Left ventricle myocardium inferior (tissue), 1 donor: ENCODE measurements around the gene SLC8A1. TPM values are rescaled to one million over a fixed set of nuclear protein-coding genes. Genes with fewer than 3 reads are reported as not detected.
A peak's percentile ranks its signal among the peaks of the same experiment; 100 is the strongest.

ENCODE experiments used
- DNase-seq: peaks from one replicate; pipeline ENCODE4 v3.0.0-alpha.2; 2020
- H3K27ac ChIP-seq: fragments of 200-600 bp; replicated peaks from 2 replicates; pipeline ENCODE4 v1.8.0; 2021
- H3K27me3 ChIP-seq: fragments of 200-600 bp; 2 replicates; pipeline ENCODE4 v1.8.0; 2021; ENCODE audit warnings: low read depth
- H3K36me3 ChIP-seq: fragments of 200-600 bp; 2 replicates; pipeline ENCODE4 v1.8.0; 2021
- H3K4me1 ChIP-seq: fragments of 200-600 bp; 2 replicates; pipeline ENCODE4 v1.8.0; 2021
- H3K4me3 ChIP-seq: fragments of 200-600 bp; 2 replicates; pipeline ENCODE4 v1.8.0; 2021; ENCODE audit warnings: mild to moderate bottlenecking, moderate library complexity
- H3K9me3 ChIP-seq: fragments of 200-600 bp; replicated peaks from 2 replicates; pipeline ENCODE4 v1.8.0; 2021
- intact Hi-C: fragments of 100-400 bp; cut with micrococcal nuclease; formaldehyde crosslinking; loops from one replicate; pipeline ENCODE4 v1.11.0; 2022
- total RNA-seq: library from RNA; stranded (reverse); fragmentation: NEBNext Ultra II Directional; extraction: Animal tissue kit (Norgen Biotek cat#: 25700); gene quantifications from one replicate; pipeline ENCODE4 v1.2.1, GENCODE V29; 2021
- TF ChIP-seq, protein P1 (sequence below): fragments of 200-600 bp; IDR thresholded peaks from 2 replicates; pipeline ENCODE4 v1.8.0; 2021; ENCODE audit warnings: antibody characterized with exemption, mild to moderate bottlenecking, borderline replicate concordance
- donor health status: DM: no; HTN: yes; CAD: no; lungs with severe emphysema.

SLC8A1 gene
- total RNA-seq, 1 donor from 2014 or later, result 990 TPM

DNA sequence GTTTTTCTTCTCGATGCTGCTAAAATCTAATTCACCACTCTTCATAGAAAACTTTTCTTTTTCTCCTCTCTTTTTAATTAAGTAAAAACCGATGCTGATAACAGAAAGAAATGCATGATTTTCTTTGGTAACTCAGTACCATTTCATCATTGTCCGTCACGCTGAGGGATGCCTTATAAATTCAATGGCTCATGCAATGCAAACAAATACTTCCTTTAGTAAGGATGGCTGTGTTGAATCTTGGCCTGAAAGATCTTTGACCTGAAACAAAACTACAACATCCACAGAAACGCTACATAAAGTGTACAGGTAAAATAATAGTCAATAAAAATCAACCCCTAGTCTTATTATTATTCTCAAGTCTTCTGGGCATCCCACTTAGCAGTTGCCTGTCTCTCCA is 261.4 kb downstream of the SLC8A1 start:
- Histone ChIP-seq H3K4me1 (peaks cover 34% of the 10 kb centered on the region), H3K9me3 (no peaks in the 10 kb centered on the region), H3K27me3 (no peaks in the 10 kb centered on the region), H3K36me3 (no peaks in the 10 kb centered on the region), H3K4me3 (no peak overlapping the region), H3K27ac (no peak overlapping the region)
- intact Hi-C loops, result no loop called here
- DNase-seq, result no peak
- TF ChIP-seq, protein P1, sequence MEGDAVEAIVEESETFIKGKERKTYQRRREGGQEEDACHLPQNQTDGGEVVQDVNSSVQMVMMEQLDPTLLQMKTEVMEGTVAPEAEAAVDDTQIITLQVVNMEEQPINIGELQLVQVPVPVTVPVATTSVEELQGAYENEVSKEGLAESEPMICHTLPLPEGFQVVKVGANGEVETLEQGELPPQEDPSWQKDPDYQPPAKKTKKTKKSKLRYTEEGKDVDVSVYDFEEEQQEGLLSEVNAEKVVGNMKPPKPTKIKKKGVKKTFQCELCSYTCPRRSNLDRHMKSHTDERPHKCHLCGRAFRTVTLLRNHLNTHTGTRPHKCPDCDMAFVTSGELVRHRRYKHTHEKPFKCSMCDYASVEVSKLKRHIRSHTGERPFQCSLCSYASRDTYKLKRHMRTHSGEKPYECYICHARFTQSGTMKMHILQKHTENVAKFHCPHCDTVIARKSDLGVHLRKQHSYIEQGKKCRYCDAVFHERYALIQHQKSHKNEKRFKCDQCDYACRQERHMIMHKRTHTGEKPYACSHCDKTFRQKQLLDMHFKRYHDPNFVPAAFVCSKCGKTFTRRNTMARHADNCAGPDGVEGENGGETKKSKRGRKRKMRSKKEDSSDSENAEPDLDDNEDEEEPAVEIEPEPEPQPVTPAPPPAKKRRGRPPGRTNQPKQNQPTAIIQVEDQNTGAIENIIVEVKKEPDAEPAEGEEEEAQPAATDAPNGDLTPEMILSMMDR, result no peak

DNA sequence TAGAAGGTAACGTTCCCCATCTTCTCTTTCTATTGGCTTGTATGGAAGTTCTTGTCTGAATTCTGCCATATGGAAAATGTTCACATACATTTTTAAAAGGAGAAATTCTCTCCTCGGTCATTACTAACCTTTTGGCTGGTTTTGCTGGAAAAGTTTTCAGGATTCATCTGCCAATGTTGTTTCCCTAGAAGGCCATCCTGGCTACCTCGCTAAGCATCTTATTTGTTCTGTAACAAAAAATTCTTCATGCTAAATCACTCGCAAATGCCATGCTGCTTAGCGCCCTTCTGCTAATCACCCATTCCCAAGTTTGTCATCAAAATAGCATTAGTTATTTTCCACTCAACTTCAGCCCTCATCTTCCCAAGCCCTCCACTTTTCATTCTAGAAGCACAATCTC is 262.0 kb downstream of the SLC8A1 start:
- no peak overlapping the region for H3K27ac ChIP-seq
- no peak for DNase-seq
- no peaks in the 10 kb centered on the region for H3K36me3 ChIP-seq
- intact Hi-C loops, result no loop called here
- H3K27me3 ChIP-seq, result no peaks in the 10 kb centered on the region
- TF ChIP-seq, protein P1, result no peak
- no peaks in the 10 kb centered on the region for H3K9me3 ChIP-seq
- H3K4me3 ChIP-seq, result no peak overlapping the region
- peaks cover 31% of the 10 kb centered on the region for H3K4me1 ChIP-seq

DNA sequence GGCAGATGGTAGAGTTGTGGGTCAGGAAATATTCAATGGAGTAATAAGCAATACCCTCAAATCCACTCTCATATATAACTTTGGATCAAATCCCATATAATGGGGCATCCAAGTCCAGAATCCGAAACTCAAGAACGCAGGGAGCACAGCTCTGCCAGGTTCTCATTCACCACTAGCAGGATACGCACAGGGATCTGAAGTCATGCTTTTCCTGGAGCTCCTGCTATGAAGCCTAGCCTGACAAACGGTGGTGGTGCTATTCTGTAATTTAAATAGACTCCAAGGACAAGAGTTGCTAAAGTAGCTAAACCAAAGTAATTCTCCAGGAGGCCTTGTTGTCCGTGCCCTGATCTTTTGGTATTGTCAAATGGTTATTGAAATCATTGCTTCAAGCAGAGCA is 264.8 kb downstream of the SLC8A1 start:
- H3K27me3 ChIP-seq, result no peaks in the 10 kb centered on the region
- H3K36me3 ChIP-seq, result no peaks in the 10 kb centered on the region
- DNase-seq, result no peak
- intact Hi-C loops, result no loop called here
- H3K4me3 ChIP-seq, result no peak overlapping the region
- H3K9me3 ChIP-seq, result no peaks in the 10 kb centered on the region
- H3K4me1 ChIP-seq, result peaks cover 48% of the 10 kb centered on the region
- no peak overlapping the region for H3K27ac ChIP-seq
- TF ChIP-seq, protein P1, result no peak

DNA sequence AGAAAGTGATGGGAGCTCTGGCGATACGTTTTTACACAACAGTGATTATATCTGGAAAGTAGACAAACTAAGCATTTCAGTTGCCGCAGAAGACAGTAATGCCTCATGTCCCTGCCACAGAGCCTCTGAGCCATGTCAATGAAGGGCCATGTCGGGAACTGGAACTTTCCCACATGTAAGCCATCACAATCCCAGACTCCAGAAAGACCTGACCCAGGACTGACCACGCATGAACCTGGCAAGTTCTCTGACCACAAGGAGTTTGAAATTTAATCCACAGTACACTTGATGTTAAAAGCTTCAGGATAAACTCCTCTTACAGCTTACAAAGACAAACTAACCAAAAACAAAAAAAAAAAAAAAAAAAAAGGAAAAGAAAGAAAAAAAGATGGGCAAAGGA is 267.3 kb downstream of the SLC8A1 start:
- H3K27ac ChIP-seq, result no peak overlapping the region
- no peak overlapping the region for H3K4me3 ChIP-seq
- H3K4me1 ChIP-seq, result peaks cover 53% of the 10 kb centered on the region
- intact Hi-C loops, result no loop called here
- TF ChIP-seq, protein P1, result no peak
- DNase-seq, result no peak
- H3K27me3 ChIP-seq, result no peaks in the 10 kb centered on the region
- no peaks in the 10 kb centered on the region for H3K9me3 ChIP-seq
- H3K36me3 ChIP-seq, result no peaks in the 10 kb centered on the region

DNA sequence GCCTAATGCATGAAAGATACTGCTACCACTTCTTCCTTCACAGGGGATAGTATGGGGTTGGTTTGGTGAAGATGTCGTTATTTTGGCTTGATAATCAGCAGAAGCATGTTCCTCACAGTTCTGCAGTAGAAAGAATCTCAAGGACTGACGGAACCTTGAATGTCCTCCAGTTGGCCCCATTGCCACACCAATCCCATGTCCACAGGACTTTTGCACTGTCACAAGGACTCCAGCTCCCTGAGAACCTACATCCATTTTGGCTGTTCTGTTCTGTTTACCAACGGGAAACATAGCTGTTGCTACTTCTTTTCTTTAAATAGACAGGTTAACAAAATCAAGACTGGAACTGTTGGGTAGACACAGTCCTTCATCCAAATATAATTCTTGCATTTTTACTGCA is 270.0 kb downstream of the SLC8A1 start:
- Histone ChIP-seq H3K27me3 (no peaks in the 10 kb centered on the region), H3K4me1 (peaks cover 50% of the 10 kb centered on the region), H3K36me3 (peaks cover 4% of the 10 kb centered on the region), H3K9me3 (no peaks in the 10 kb centered on the region), H3K4me3 (no peak overlapping the region), H3K27ac (peak overlapping the region; percentile 37)
- TF ChIP-seq, protein P1, result no peak
- no peak for DNase-seq
- intact Hi-C loops, result no loop called here

DNA sequence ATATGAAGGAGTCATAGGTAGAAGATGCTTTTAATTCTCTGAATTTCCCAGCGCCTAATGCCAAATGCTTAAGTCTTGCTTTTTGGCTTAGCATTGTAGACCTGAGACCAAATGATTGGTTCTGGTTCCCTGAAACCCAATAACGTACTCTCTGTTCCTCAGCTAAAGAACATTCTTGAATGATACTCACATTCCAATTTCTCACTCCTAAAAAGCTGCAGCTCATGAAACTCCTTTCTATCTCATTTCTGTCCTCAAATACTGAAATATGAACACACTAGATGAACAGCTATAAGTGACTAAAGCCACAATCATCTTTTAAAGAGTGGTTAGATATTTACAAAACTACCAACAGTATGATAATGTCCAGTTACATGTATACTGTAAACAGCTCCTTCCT is 272.1 kb downstream of the SLC8A1 start:
- H3K27me3 ChIP-seq, result no peaks in the 10 kb centered on the region
- H3K4me1 ChIP-seq, result peaks cover 62% of the 10 kb centered on the region
- intact Hi-C loops, result no loop called here
- no peaks in the 10 kb centered on the region for H3K9me3 ChIP-seq
- no peak overlapping the region for H3K4me3 ChIP-seq
- no peak for DNase-seq
- H3K27ac ChIP-seq, result no peak overlapping the region
- TF ChIP-seq, protein P1, result no peak
- peaks cover 4% of the 10 kb centered on the region for H3K36me3 ChIP-seq
